NCI-H1436 (cell line): ENCODE results near the gene TRPM2.
"Not testable (repeated sequence)": the region's sequence is repeated elsewhere in the genome, so short reads cannot be mapped to it uniquely, and the experiment has no call there.

Source experiments
- DNase-seq: peaks from one replicate; lab custom pipeline; 2025; lab: John Stamatoyannopoulos, UW

The TRPM2 gene

DNA sequence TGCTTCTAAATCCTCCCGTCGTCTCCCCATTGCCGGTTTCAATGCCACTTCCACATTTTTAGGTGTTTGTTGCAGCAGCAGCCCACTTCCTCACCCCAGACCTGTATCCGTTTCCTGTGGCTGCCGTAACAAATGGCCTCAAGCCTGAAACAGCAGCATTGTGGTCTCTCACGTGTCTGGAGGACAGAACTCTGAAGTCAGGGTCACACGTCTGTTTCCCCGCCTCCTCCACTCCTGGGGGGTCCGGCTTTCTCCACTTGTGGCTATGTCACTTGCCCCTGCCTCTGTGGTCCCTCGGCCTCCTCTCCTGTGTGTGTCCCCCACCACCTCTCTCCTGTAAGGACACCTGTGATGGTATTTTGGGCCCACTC, 21.8 kb downstream of the TRPM2 start:
- DNase-seq: no peak

DNA sequence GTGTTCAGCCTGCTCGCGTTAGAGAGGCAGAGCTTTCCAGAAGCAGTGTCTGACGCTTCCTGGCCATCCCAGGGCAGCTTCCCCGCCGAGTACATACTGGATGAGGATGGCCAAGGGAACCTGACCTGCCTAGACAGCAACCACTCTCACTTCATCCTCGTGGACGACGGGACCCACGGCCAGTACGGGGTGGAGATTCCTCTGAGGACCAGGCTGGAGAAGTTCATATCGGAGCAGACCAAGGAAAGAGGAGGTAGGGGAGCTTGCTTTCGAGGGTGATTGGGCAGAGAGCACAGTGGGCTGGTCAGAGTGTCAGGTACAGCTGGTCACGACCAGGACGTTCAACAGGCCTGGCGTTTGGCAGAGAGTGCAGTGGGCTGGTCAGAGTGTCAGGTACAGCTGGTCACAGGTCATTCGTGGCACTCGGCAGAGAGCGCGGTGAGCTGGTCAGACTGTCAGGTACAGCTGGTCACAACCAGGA, 22.4 kb downstream of the TRPM2 start:
- DNase-seq: no peak

DNA sequence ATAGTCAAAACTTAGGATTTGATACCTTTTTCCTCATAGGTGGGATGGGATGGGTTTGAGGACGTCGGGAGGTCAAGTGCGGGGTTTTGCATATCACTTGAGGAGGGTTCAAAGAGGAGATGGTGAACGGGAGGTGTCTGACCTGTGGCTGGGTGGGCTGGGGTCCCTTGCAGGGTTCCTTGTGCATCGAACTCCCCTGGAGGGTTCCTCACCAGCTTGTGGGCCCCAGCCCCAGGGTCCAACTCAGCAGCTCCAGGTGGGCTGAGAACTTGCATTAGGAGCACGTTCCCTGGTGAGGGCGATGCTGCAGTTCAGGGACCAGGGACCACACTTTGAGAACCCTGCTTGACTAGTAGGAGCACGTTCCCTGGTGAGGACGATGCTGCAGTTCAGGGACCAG, 23.2 kb downstream of the TRPM2 start:
- DNase-seq: no peak

DNA sequence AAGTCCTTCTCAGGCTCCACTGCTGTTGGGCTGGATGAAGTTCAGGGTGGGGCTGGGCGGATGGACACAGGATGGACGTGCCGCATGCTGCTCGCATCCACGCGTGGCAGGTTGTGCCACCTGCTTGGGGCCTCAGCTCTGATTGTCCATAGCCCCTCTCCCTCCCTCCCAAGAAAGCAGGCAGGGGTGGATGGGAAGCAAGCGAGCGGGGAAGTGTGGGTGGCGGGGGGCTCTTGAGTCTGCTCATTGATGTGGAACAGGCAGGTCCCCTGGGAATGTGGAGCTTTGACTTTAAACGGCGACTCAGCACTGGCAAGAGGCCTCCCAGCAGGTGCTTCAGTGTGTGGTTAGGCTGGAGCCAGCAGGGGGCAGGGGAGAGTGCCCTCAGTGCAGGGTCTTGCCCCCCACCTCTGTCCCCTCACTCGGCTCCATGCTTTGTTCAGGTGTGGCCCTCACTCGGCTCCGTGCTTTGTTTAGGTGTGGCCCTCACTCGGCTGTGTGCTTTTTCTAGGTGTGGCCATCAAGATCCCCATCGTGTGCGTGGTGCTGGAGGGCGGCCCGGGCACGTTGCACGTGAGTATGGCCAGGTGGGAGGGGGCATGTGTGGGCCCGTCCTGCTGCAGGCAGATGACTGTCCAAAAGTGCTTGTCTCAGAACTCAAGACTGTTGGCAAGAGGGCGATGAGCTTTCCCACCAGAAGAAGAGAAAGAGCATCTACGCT, 23.9 kb downstream of the TRPM2 start:
- DNase-seq: peak; percentile 65

- no peak for DNase-seq
Observed at GRCh38 chr21:44377922-44378645, 24.7 kb downstream of the TRPM2 start.

- no peak for DNase-seq
Observed at GRCh38 chr21:44378646-44379514, 25.5 kb downstream of the TRPM2 start.

DNA sequence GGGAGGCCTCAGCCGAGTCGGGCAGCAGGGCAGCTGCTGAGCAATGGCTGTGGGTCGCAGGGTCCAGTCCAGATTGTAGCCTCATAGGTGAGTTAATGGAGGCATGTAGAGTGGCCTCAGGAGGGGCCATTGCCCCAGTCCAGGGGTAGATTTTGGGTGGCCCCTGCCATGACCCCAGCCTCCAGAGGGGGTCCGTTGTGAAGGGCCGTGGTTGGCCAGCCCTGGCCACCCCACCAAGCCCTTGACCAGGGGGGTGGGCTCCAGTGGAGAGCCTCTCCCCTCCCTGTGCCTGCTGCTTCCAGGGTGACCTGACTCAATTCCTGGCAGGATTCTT, 26.1 kb downstream of the TRPM2 start:
- DNase-seq: no peak

DNA sequence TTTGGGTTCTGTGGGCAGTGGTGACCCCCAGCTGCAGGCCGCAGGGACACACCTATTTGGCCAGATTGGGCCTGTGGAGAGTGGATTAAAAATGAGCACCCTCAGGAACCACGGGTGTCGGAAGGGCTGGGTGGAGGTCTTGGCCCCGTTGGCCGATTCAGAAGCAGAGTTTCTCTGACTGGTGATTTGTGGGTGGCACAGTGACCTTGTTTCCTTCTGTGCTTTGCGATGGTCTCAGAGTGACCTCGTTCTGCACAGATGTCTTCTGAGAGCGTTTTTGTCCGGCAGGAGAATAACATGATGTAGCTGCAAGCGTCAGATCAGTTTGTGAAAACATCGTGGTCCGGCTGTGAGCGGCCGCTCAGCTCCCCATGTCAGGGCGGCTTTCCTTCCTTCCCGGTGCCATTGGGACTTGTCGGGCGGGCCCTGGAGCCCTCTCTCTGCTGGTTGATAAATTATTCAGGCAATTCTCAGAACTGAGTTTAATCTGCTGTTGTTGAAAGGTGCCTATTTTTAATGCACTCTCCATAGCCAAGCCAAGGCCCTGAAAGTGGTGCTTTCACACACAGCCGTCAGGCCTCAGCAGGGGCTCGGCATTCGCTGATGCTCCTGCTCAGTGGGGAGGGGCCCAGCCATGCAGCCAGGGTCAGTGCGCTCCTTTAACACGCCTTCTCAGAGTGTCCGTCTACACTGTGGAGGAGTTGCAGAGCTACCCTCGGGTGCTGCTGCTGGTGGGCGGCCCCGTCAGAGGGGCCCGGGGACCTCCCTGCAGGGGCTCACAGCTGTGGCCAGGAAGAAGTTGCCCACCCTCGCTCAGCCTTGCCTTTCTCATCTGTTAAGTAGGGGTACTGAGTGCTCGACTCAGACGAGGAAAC, 26.8 kb downstream of the TRPM2 start:
- DNase-seq: no peak

GRCh38 chr21:44380876-44381275, 27.5 kb downstream of the TRPM2 start:
- DNase-seq: no peak

DNA sequence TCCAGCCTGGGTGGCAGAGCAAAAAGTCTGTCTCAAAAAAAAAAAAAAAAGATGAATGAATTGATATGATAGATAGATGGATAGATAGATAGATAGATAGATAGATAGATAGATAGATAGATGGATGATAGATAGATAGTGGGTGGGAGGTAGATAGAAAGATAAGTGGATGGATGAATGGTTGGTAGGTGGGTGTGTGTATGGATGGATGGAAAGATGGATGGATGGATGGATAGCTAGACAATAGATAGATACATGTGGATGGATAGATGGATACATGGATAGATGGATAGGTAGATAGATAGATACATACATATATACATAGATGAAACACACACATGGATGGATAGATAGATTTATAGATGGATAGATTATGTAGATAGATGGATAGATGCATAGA, 28.5 kb downstream of the TRPM2 start:
- no peak for DNase-seq

- no peak for DNase-seq
Observed at GRCh38 chr21:44382536-44382935, 29.1 kb downstream of the TRPM2 start.

DNA sequence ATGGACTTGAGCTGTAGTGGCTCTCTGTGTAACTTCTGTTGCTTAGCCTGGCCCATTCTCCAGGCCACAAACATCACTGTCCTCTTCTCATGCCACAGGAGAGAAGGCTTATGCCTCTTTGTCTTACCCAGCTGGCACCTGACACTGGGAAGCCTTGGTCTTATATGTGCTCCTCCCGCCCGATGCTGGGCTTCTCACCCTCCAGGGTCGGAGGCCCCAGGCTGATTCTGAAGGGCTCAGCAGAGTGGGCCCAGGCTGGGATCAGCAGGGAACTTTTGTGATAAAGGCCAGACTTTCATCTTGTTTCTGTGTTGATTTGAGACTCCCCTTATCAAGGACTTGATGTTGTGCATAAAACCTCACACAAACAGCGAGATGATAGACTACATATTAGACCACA, 29.8 kb downstream of the TRPM2 start:
- no peak for DNase-seq

GRCh38 chr21:44384968-44385367, 31.5 kb downstream of the TRPM2 start:
- no peak for DNase-seq

- DNase-seq: no peak
Observed at GRCh38 chr21:44389335-44389734, 35.9 kb downstream of the TRPM2 start.

DNA sequence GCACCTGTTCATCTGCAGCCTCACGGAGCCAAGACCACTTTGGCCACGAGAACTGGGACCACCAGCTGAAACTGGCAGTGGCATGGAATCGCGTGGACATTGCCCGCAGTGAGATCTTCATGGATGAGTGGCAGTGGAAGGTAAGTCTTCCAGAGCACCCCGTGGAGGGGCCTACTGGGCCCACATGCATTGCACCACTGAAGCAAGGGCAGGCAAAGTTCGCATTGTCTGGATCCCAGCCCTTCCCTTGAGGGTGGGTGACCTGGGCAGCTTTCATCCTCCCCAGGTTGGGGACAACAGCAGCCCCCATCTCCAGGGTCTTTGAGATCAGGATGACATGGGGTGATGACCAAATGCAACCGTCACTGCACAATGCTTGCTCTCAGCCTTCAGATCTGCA, 37.5 kb downstream of the TRPM2 start:
- no peak for DNase-seq

DNA sequence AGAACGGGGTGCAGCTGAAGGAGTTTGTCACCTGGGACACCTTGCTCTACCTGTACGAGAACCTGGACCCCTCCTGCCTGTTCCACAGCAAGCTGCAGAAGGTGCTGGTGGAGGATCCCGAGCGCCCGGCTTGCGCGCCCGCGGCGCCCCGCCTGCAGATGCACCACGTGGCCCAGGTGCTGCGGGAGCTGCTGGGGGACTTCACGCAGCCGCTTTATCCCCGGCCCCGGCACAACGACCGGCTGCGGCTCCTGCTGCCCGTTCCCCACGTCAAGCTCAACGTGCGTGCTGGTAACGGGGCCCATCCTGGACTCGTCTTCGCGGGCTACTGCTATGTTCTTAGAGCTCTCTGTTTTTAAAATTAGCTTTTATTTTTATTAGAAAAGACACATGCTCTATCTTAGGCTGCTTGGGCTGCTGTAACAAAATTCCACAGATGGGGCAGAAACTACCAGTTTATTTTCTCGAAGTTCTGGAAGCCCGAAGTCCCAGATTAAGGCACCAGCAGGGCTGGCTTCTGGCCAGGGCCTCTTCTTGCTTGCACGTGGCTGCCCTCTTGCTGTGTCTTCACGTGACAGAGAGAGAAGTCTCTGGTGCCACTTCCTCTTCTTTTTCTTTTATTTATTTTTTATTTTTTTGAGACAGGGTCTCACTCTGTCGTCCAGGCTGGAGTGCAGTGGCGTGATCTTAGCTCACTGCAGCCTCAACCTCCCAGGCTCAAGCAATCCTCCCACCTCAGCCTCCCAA, 38.1 kb downstream of the TRPM2 start:
- DNase-seq: no peak

DNA sequence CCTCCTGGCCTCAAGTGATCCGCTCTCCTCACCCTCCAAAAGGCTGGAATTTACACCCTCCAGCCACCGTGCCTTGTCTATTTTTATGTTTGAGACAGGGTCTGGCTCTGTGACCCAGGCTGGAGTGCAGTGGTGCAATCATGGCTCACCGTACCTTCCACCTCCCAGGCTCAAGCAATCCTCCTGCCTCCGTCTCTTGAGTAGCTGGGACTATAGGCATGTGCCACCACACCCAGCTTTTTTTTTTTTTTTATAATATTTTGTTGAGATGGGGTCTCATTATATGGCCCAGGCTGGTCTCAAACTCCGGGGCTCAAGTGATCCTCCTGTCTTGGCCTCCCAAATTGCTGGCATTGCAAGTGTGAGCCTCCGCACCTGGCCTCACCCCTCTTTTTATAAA, 38.8 kb downstream of the TRPM2 start:
- no peak for DNase-seq

- DNase-seq: no peak
Observed at GRCh38 chr21:44392916-44393315, 39.5 kb downstream of the TRPM2 start.

GRCh38 chr21:44394733-44395132, 41.3 kb downstream of the TRPM2 start:
- DNase-seq: no peak

DNA sequence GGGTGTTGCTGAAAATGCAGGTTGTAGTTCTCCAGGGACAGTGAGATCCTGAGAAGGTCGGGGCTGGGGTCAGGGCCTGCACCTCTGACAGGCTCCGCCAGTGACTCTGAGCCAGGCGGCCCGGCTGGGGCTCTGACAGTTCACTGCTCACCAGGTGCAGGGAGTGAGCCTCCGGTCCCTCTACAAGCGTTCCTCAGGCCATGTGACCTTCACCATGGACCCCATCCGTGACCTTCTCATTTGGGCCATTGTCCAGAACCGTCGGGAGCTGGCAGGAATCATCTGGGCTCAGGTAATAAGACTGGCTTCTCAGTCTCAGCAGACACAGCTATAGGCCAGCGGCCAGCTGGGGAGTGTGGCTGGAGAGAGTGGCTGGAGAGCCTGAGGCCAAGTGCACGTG, 41.8 kb downstream of the TRPM2 start:
- no peak for DNase-seq

DNA sequence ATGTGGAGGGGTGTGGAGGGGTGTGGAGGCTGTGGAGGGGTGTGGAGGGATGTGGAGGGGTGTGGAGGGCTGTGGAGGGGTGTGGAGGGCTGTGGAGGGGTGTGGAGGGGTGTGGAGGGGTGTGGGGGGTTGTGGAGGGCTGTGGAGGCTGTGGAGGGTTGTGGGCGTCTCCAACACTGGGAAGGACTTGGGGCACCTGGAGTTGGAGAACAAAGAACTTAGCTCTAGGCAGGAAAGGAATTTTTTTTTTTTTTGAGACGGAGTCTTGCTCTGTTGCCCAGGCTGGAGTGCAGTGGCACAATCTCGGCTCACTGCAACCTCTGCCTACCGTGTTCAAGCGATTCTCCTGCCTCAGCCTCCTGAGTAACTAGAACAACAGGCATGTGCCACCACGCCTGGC, 43.4 kb downstream of the TRPM2 start:
- DNase-seq: not testable (repeated sequence)
